ENCODE data around the gene TMC6. TPM values are rescaled to one million over a fixed set of nuclear protein-coding genes. Genes with fewer than 3 reads are reported as not detected.
"Not testable (repeated sequence)": the region's sequence is repeated elsewhere in the genome, so short reads cannot be mapped to it uniquely, and the experiment has no call there.

The TMC6 gene
- polyA plus RNA-seq, 1 donor (not counting 4 experiments of a cell fraction or from before 2014, with no cell fraction given) = 20.4 TPM

DNA sequence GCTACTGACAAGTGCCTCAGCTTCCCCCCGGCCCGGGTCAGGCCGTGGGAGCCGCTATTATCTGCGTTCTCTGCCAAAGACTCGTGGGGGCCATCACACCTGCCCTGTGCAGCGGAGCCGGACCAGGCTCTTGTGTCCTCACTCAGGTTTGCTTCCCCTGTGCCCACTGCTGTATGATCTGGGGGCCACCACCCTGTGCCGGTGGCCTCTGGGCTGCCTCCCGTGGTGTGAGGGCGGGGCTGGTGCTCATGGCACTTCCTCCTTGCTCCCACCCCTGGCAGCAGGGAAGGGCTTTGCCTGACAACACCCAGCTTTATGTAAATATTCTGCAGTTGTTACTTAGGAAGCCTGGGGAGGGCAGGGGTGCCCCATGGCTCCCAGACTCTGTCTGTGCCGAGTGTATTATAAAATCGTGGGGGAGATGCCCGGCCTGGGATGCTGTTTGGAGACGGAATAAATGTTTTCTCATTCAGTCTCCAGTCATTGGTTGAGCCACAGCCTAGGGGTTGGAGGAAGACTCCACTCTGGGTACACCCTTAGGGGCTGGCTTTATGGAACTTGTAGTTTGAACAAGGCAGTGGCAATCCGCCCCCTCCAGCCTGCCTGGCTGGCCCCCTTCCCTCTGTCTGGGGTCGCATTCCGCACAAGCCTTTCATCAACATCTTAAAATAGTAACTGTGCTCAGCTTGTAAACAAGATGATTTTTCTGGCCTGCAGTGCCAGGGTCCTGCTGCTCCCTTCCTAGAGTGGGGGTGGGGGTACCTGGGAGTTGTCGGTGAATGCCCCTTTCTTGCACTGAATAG is 43.9 kb upstream of the TMC6 start:
- no peaks in the 10 kb centered on the region for H3K9me3 ChIP-seq (ENCODE audit: control insufficient read depth, low read depth, low read length)
- H3K4me1 ChIP-seq (ENCODE audit: control insufficient read depth, extremely low read depth, insufficient read depth, low read length) = peaks cover 22% of the 10 kb centered on the region
- H3K4me3 ChIP-seq (ENCODE audit: control insufficient read depth in 2 of 3, extremely low read depth in 1 of 3, insufficient read depth in 2 of 3, low read depth in 1 of 3, low read length in 3 of 3) = no peak overlapping the region
- no peaks in the 10 kb centered on the region for H3K79me2 ChIP-seq (ENCODE audit: control insufficient read depth, insufficient read depth, low read length)
- H2AFZ ChIP-seq (ENCODE audit: control insufficient read depth, low read length) = no peak overlapping the region
- DNase-seq (ENCODE audit: low read depth, low spot score) (no peak), FAIRE-seq (no peak)
- TF ChIP-seq EZH2 (IDR thresholded peaks at IDR 0.05; ENCODE audit: low read length) = no peak
- TF ChIP-seq, protein P1, sequence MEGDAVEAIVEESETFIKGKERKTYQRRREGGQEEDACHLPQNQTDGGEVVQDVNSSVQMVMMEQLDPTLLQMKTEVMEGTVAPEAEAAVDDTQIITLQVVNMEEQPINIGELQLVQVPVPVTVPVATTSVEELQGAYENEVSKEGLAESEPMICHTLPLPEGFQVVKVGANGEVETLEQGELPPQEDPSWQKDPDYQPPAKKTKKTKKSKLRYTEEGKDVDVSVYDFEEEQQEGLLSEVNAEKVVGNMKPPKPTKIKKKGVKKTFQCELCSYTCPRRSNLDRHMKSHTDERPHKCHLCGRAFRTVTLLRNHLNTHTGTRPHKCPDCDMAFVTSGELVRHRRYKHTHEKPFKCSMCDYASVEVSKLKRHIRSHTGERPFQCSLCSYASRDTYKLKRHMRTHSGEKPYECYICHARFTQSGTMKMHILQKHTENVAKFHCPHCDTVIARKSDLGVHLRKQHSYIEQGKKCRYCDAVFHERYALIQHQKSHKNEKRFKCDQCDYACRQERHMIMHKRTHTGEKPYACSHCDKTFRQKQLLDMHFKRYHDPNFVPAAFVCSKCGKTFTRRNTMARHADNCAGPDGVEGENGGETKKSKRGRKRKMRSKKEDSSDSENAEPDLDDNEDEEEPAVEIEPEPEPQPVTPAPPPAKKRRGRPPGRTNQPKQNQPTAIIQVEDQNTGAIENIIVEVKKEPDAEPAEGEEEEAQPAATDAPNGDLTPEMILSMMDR (optimal IDR thresholded peaks at IDR 0.05 in 1 of 3, IDR thresholded peaks at IDR 0.05 in 1 of 3, conservative IDR thresholded peaks at IDR 0.05 in 1 of 3; ENCODE audit: extremely low read depth in 1 of 3, insufficient read depth in 2 of 3, low read length in 3 of 3) = no peak
- no peaks in the 10 kb centered on the region for H4K20me1 ChIP-seq (ENCODE audit: control insufficient read depth, extremely low read depth, insufficient read depth, low read length)
- no peaks in the 10 kb centered on the region for H3K9me1 ChIP-seq (ENCODE audit: control insufficient read depth, extremely low read depth, insufficient read depth, low read length)
- H3K36me3 ChIP-seq (ENCODE audit: control insufficient read depth in 2 of 2, extremely low read depth in 1 of 2, insufficient read depth in 2 of 2, low read length in 2 of 2) = peaks cover 16 to 20% of the 10 kb centered on the region in 2 experiments
- H3K27ac ChIP-seq (ENCODE audit: control insufficient read depth, insufficient read depth, low read length) = no peak overlapping the region
- no peak overlapping the region for H3K4me2 ChIP-seq (ENCODE audit: control insufficient read depth, extremely low read depth, insufficient read depth, low read depth, low read length)
- dilution Hi-C loops (cut with MboI; ENCODE audit: extremely low pct_ligation_motif_present, low sequenced_read_pairs) = no loop called here
- H3K9ac ChIP-seq (ENCODE audit: control insufficient read depth, extremely low read depth, insufficient read depth, low read length) = peak overlapping the region; percentile 28
- H3K27me3 ChIP-seq (ENCODE audit: control insufficient read depth, extremely low read depth, insufficient read depth, low read length) = no peaks in the 10 kb centered on the region

DNA sequence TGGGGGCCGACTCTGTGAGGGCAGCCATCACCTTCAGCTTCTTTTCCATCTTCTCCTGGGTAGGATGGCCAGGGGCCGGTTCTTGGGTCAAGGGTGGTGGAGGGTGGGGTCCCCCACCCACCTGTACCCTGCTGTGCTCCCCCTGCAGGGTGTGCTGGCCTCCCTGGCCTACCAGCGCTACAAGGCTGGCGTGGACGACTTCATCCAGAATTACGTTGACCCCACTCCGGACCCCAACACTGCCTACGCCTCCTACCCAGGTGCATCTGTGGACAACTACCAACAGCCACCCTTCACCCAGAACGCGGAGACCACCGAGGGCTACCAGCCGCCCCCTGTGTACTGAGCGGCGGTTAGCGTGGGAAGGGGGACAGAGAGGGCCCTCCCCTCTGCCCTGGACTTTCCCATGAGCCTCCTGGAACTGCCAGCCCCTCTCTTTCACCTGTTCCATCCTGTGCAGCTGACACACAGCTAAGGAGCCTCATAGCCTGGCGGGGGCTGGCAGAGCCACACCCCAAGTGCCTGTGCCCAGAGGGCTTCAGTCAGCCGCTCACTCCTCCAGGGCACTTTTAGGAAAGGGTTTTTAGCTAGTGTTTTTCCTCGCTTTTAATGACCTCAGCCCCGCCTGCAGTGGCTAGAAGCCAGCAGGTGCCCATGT is 43.2 kb upstream of the TMC6 start:
- Histone ChIP-seq H3K4me1 (ENCODE audit: control insufficient read depth, extremely low read depth, insufficient read depth, low read length) (peaks cover 22% of the 10 kb centered on the region), H3K36me3 (ENCODE audit: control insufficient read depth in 2 of 2, extremely low read depth in 1 of 2, insufficient read depth in 2 of 2, low read length in 2 of 2) (peaks cover 16 to 20% of the 10 kb centered on the region in 2 experiments)
- H3K27me3 ChIP-seq (ENCODE audit: control insufficient read depth, extremely low read depth, insufficient read depth, low read length); H2AFZ ChIP-seq (ENCODE audit: control insufficient read depth, low read length); DNase-seq (ENCODE audit: low read depth, low spot score); H3K79me2 ChIP-seq (ENCODE audit: control insufficient read depth, insufficient read depth, low read length); H3K27ac ChIP-seq (ENCODE audit: control insufficient read depth, insufficient read depth, low read length); H3K9me1 ChIP-seq (ENCODE audit: control insufficient read depth, extremely low read depth, insufficient read depth, low read length); FAIRE-seq; H3K9ac ChIP-seq (ENCODE audit: control insufficient read depth, extremely low read depth, insufficient read depth, low read length); H3K4me2 ChIP-seq (ENCODE audit: control insufficient read depth, extremely low read depth, insufficient read depth, low read depth, low read length); H3K9me3 ChIP-seq (ENCODE audit: control insufficient read depth, low read depth, low read length); dilution Hi-C loops (cut with MboI; ENCODE audit: extremely low pct_ligation_motif_present, low sequenced_read_pairs); H3K4me3 ChIP-seq (ENCODE audit: control insufficient read depth in 2 of 3, extremely low read depth in 1 of 3, insufficient read depth in 2 of 3, low read depth in 1 of 3, low read length in 3 of 3); H4K20me1 ChIP-seq (ENCODE audit: control insufficient read depth, extremely low read depth, insufficient read depth, low read length): not testable (repeated sequence)

All from keratinocyte (primary cell).